HCT116 (cell line): ENCODE measurements around the gene NUBPL. TPM values are rescaled to one million over a fixed set of nuclear protein-coding genes. Genes with fewer than 3 reads are reported as not detected.

Source experiments
- ATAC-seq: fragments of 200-7000 bp; cut with Tn5 transposase; 2 replicates; pipeline ENCODE4 v1.9.1; 2020; ENCODE audit warnings: mild to moderate bottlenecking, moderate library complexity
- BruUV-seq: library from RNA; stranded (reverse); fragments of 400-500 nt; replicated peaks from 2 replicates; lab custom pipeline; 2021; lab: Mats Ljungman, UMichigan
- CTCF ChIA-PET: fragments of 300-600 bp; sonication (Branson Sonifier 250); formaldehyde crosslinking; loops from one replicate; lab custom pipeline; 2021; ENCODE audit warnings: antibody characterized with exemption; lab: Charles Lee
- POLR2A ChIA-PET: fragments of 300-600, 350-600 bp; sonication (Branson Sonifier 250); formaldehyde crosslinking; loops from one replicate; lab custom pipeline; 2021; ENCODE audit warnings: antibody characterized with exemption; lab: Charles Lee
- RAD21 ChIA-PET, 2 experiments: fragments of 300-600 bp; sonication (Branson Sonifier 250); formaldehyde crosslinking; loops; one replicate each; lab custom pipeline; 2023; ENCODE audit warnings: low total read pairs in 2 of 2; ENCODE audit not compliant: uncharacterized antibody in 2 of 2, unreplicated experiment in 2 of 2, low non-redundant PET in 1 of 2; lab: Charles Lee
- DNase-seq: peaks from one replicate; pipeline ENCODE4 v3.0.0-alpha.2; 2010; ENCODE audit warnings: low read depth, low spot score
- H2AFZ ChIP-seq: fragments of 200-600 bp; shearing (Covaris generic), sonication (generic); 2 replicates; pipeline ENCODE4 v1.6.1; 2017; ENCODE audit warnings: low read depth, mixed run types, mixed read lengths, antibody characterized with exemption, low read length; ENCODE audit not compliant: poor library complexity, severe bottlenecking
- H3K27ac ChIP-seq: 2 replicates; pipeline ENCODE4 v1.5.1; 2012; ENCODE audit warnings: low read depth, low read length
- H3K27me3 ChIP-seq: fragments of 200-600 bp; sonication (generic); 2 replicates; pipeline ENCODE4 v1.6.1; 2016; ENCODE audit warnings: mixed run types, low read length, mixed read lengths; ENCODE audit not compliant: insufficient read depth
- H3K36me3 ChIP-seq, 2 experiments: fragments of 200-500 bp in 1 of 2; fragments of 200-600 bp in 1 of 2; sonication (Bioruptor generic) in 1 of 2; sonication (generic) in 1 of 2; 2 replicates each; pipeline versions ENCODE4 v1.5.1 to v1.6.1; 2014 to 2016; ENCODE audit warnings: low read length in 2 of 2, inconsistent platforms in 1 of 2, mixed read lengths in 1 of 2, mixed run types in 1 of 2; ENCODE audit not compliant: insufficient read depth in 2 of 2, control insufficient read depth in 1 of 2
- H3K4me1 ChIP-seq, 2 experiments: fragments of 200-600 bp in 1 of 2; sonication (generic) in 1 of 2; 2 replicates each; pipeline versions ENCODE4 v1.5.1 to v1.6.1; 2012 to 2017; ENCODE audit warnings: low read length in 2 of 2, inconsistent platforms in 1 of 2, mild to moderate bottlenecking in 1 of 2, mixed read lengths in 1 of 2, mixed run types in 1 of 2, moderate library complexity in 1 of 2; ENCODE audit not compliant: insufficient read depth in 2 of 2, control insufficient read depth in 1 of 2
- H3K4me2 ChIP-seq: fragments of 200-600 bp; sonication (generic); 2 replicates; pipeline ENCODE4 v1.6.1; 2017; ENCODE audit warnings: mixed run types, low read length, mixed read lengths
- H3K4me3 ChIP-seq, 2 experiments: fragments of 200-600 bp in 1 of 2; sonication (generic) in 1 of 2; replicated peaks in 1 of 2; 2 replicates each; pipeline ENCODE4 v1.5.1; 2011 to 2016; ENCODE audit warnings: low read length in 2 of 2, control low read depth in 1 of 2, low read depth in 1 of 2, mild to moderate bottlenecking in 1 of 2, mixed read lengths in 1 of 2, mixed run types in 1 of 2
- H3K79me2 ChIP-seq: fragments of 200-600 bp; sonication (generic); 2 replicates; pipeline ENCODE4 v1.6.1; 2017; ENCODE audit warnings: mild to moderate bottlenecking, mixed run types, low read length, moderate library complexity, mixed read lengths; ENCODE audit not compliant: insufficient read depth
- H3K9ac ChIP-seq: fragments of 200-600 bp; sonication (generic); 2 replicates; pipeline ENCODE4 v1.6.1; 2016; ENCODE audit warnings: low read length, mixed read lengths
- H3K9me2 ChIP-seq: fragments of 200-600 bp; sonication (generic), shearing (Covaris generic); 2 replicates; pipeline ENCODE4 v1.6.1; 2017; ENCODE audit warnings: mixed run types, mild to moderate bottlenecking, moderate library complexity; ENCODE audit not compliant: insufficient read depth
- H3K9me3 ChIP-seq, 2 experiments: fragments of 200-500 bp in 1 of 2; fragments of 200-600 bp in 1 of 2; sonication (Bioruptor generic) in 1 of 2; sonication (generic) in 1 of 2; 2 replicates each; pipeline ENCODE4 v1.6.1; 2014 to 2017; ENCODE audit warnings: low read length in 2 of 2, mixed read lengths in 2 of 2, inconsistent platforms in 1 of 2, low read depth in 1 of 2, mild to moderate bottlenecking in 1 of 2, mixed run types in 1 of 2, moderate library complexity in 1 of 2; ENCODE audit not compliant: control insufficient read depth in 1 of 2, insufficient read depth in 1 of 2
- H4K20me1 ChIP-seq: fragments of 200-600 bp; sonication (generic), shearing (Covaris generic); 2 replicates; pipeline ENCODE4 v1.6.1; 2017; ENCODE audit warnings: mixed run types, mild to moderate bottlenecking, moderate library complexity; ENCODE audit not compliant: insufficient read depth
- CEBPB ChIP-seq: IDR thresholded peaks from 2 replicates; pipeline ENCODE4 v1.6.1; 2012; ENCODE audit warnings: low read depth
- EZH2 ChIP-seq: fragments of 200-600 bp; sonication (generic); IDR thresholded peaks from 2 replicates; pipeline ENCODE4 v1.6.1; 2017; ENCODE audit warnings: antibody characterized with exemption, mixed run types
- EZH2phosphoT487 ChIP-seq: fragments of 200-600 bp; IDR thresholded peaks from 2 replicates; pipeline ENCODE4 v1.6.1; 2018; ENCODE audit warnings: antibody characterized with exemption, borderline replicate concordance
- FOSL1 ChIP-seq: IDR thresholded peaks from 2 replicates; pipeline ENCODE4 v1.6.1; 2012; ENCODE audit warnings: low read depth
- JUND ChIP-seq: IDR thresholded peaks from 2 replicates; pipeline ENCODE4 v1.6.1; 2012
- POLR2A ChIP-seq: IDR thresholded peaks from 2 replicates; pipeline ENCODE4 v1.7.0; 2011; ENCODE audit warnings: borderline replicate concordance; ENCODE audit not compliant: insufficient read depth, insufficient read length; ENCODE audit errors: extremely low read depth
- POLR2AphosphoS5 ChIP-seq: IDR thresholded peaks from 2 replicates; pipeline ENCODE4 v1.6.1; 2011; ENCODE audit warnings: mild to moderate bottlenecking, low read depth, low read length, moderate library complexity
- SP1 ChIP-seq: IDR thresholded peaks from 2 replicates; pipeline ENCODE4 v1.6.1; 2012; ENCODE audit warnings: low read depth
- TCF7L2 ChIP-seq: IDR thresholded peaks from 2 replicates; pipeline ENCODE4 v1.7.0; 2011; ENCODE audit warnings: borderline replicate concordance, inconsistent platforms; ENCODE audit not compliant: insufficient read depth, insufficient read length; ENCODE audit errors: extremely low read depth
- YY1 ChIP-seq: IDR thresholded peaks from 2 replicates; pipeline ENCODE4 v1.6.1; 2011; ENCODE audit warnings: low read length, low read depth, moderate library complexity, mild to moderate bottlenecking; ENCODE audit not compliant: insufficient replicate concordance; ENCODE audit errors: extremely low read depth
- ZFX ChIP-seq: fragments of 450-650 bp; IDR thresholded peaks from 2 replicates; pipeline ENCODE4 v1.6.1; 2017
- intact Hi-C: fragments of 100-400 bp; cut with micrococcal nuclease; formaldehyde crosslinking; loops from 2 replicates; pipeline ENCODE4 v1.10.0; 2022
- total RNA-seq: library from RNA; stranded (reverse); gene quantifications from one replicate; pipeline ENCODE4 v1.2.1, GENCODE V29; 2021; ENCODE audit not compliant: unreplicated experiment
- TF ChIP-seq, protein P1 (sequence below): IDR thresholded peaks from 2 replicates; pipeline ENCODE4 v1.6.1; 2012
- TF ChIP-seq, protein P2 (sequence below), 3 experiments: fragments of 200-600 bp in 1 of 3; sonication (generic) in 1 of 3; IDR thresholded peaks in 2 of 3; conservative IDR thresholded peaks in 1 of 3; 2 replicates each; pipeline ENCODE4 v1.5.1; 2012 to 2017; ENCODE audit warnings: low read depth in 2 of 3, low read length in 2 of 3, antibody characterized with exemption in 1 of 3, borderline replicate concordance in 1 of 3, control low read depth in 1 of 3, mild to moderate bottlenecking in 1 of 3, mixed read lengths in 1 of 3, mixed run types in 1 of 3, moderate library complexity in 1 of 3; ENCODE audit not compliant: insufficient read depth in 1 of 3

Gene NUBPL
- total RNA-seq, 1 experiment from 2014 or later = 11.3 TPM

DNA sequence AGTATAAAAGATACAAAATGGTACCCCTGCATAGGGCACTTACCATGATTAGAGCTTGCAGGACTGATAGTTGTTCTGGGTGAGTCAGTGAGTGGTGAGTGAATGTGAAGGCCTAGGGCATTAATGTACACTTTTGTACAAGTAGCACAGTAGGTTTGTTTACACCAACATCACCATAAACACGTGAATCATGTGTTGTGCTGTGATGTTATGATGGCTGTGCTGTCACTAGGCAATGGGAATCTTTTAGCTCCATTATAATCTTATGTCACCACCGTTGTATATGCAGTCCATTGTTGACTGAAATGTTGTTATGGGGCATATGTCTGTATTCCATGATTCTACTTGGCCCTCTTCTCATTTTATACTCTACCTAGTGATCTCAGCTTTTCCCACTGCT lies 11.8 kb downstream of the NUBPL start:
- no peak overlapping the region for H3K4me2 ChIP-seq
- H3K27ac ChIP-seq = no peak overlapping the region
- no peaks in the 10 kb centered on the region for H3K79me2 ChIP-seq
- DNase-seq = no peak
- no peak overlapping the region for H3K4me3 ChIP-seq
- no peak overlapping the region for H2AFZ ChIP-seq
- ChIA-PET RAD21 (no interaction called here), CTCF (no interaction called here), POLR2A (no interaction called here)
- 0 out of 4 replicates have a peak, but pooled peaks cover 0 to 7% of the 10 kb centered on the region in 2 experiments for H3K36me3 ChIP-seq
- H3K9me3 ChIP-seq = no peaks in the 10 kb centered on the region
- TF ChIP-seq FOSL1 = no peak
- TF ChIP-seq POLR2A = no peak
- no peak for TF ChIP-seq CEBPB
- no peak for ATAC-seq
- no peak overlapping the region for H3K9ac ChIP-seq
- intact Hi-C loops = no loop called here
- H3K9me2 ChIP-seq = no peaks in the 10 kb centered on the region
- H3K27me3 ChIP-seq = no peaks in the 10 kb centered on the region
- no peaks in the 10 kb centered on the region for H3K4me1 ChIP-seq
- no TSS peak for BruUV-seq
- H4K20me1 ChIP-seq = no peaks in the 10 kb centered on the region

DNA sequence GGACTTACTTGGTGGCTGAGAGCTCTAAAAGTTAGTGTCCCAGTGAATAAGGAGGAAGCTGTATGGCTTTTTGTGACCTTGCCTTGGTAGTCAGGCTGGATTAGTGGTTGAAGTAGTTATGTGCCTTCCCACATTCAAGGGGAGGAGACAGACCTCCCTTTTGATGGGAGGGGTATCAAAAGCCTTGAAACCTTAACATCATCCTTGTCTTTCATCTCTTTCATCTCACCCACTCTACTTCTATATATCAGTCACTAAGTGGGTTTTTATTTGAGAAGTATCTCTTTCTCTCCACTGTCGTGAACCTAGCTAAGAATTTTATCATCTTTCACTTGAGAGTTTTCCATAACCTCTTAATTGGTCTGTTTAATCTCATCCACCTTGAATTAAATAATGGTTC lies 15.7 kb downstream of the NUBPL start:
- RAD21 ChIA-PET = no interaction called here

More for the DNA sequence above, 15.7 kb downstream of the NUBPL start:
- Histone ChIP-seq H3K9me3 (no peaks in the 10 kb centered on the region), H3K9me2 (no peaks in the 10 kb centered on the region), H3K36me3 (0 out of 4 replicates have a peak, but pooled peaks cover 0 to 7% of the 10 kb centered on the region in 2 experiments), H4K20me1 (no peaks in the 10 kb centered on the region), H3K79me2 (no peaks in the 10 kb centered on the region), H3K27ac (no peak overlapping the region), H3K4me3 (no peak overlapping the region), H3K27me3 (no peaks in the 10 kb centered on the region), H3K4me2 (no peak overlapping the region), H3K4me1 (no peaks in the 10 kb centered on the region), H2AFZ (no peak overlapping the region), H3K9ac (no peak overlapping the region)
- no peak for DNase-seq
- no peak for ATAC-seq
- no TSS peak for BruUV-seq
- TF ChIP-seq POLR2AphosphoS5 (no peak), ZFX (no peak), SP1 (no peak), EZH2phosphoT487 (no peak), JUND (no peak), YY1 (no peak), TCF7L2 (no peak), EZH2 (no peak)
- TF ChIP-seq, protein P1, sequence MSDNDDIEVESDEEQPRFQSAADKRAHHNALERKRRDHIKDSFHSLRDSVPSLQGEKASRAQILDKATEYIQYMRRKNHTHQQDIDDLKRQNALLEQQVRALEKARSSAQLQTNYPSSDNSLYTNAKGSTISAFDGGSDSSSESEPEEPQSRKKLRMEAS = no peak
- TF ChIP-seq, protein P2, sequence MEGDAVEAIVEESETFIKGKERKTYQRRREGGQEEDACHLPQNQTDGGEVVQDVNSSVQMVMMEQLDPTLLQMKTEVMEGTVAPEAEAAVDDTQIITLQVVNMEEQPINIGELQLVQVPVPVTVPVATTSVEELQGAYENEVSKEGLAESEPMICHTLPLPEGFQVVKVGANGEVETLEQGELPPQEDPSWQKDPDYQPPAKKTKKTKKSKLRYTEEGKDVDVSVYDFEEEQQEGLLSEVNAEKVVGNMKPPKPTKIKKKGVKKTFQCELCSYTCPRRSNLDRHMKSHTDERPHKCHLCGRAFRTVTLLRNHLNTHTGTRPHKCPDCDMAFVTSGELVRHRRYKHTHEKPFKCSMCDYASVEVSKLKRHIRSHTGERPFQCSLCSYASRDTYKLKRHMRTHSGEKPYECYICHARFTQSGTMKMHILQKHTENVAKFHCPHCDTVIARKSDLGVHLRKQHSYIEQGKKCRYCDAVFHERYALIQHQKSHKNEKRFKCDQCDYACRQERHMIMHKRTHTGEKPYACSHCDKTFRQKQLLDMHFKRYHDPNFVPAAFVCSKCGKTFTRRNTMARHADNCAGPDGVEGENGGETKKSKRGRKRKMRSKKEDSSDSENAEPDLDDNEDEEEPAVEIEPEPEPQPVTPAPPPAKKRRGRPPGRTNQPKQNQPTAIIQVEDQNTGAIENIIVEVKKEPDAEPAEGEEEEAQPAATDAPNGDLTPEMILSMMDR (IDR thresholded peaks at IDR 0.05 in 2 of 3, conservative IDR thresholded peaks at IDR 0.05 in 1 of 3; ENCODE audit: borderline replicate concordance in 1 of 3, insufficient read depth in 1 of 3, low read depth in 2 of 3, low read length in 2 of 3) = no peak
- intact Hi-C loops = no loop called here
- ChIA-PET CTCF (no interaction called here), POLR2A (no interaction called here)
